K562 (cell line): Measurements from ENCODE around the gene FLT1. TPM values are rescaled to one million over a fixed set of nuclear protein-coding genes. Genes with fewer than 3 reads are reported as not detected.

Experiments used
- ATAC-seq: fragments of 200-7000 bp; cut with Tn5 transposase; 3 replicates; pipeline ENCODE4 v1.9.1; 2020; ENCODE audit warnings: moderate library complexity
- BruUV-seq: library from RNA; stranded (reverse); fragments of 400-500 nt; replicated peaks from 2 replicates; lab custom pipeline; 2021; lab: Mats Ljungman, UMichigan
- CTCF ChIA-PET: fragments of 300-600 bp; formaldehyde crosslinking; extraction: SDS; loops from one replicate; lab custom pipeline; 2021; ENCODE audit warnings: low intra/inter-chr PET ratio; lab: Yijun Ruan, JAX
- POLR2A ChIA-PET: fragments of 300-600, 350-650 bp; sonication (Branson Sonifier 250); formaldehyde crosslinking; extraction: SDS; loops from one replicate; lab custom pipeline; 2021; ENCODE audit warnings: antibody characterized with exemption, inconsistent platforms; lab: Yijun Ruan, JAX
- DNase-seq, 4 experiments: peaks; one replicate each; pipeline versions ENCODE4 v3.0.0 to v3.0.0-alpha.2; 2011 to 2018; ENCODE audit warnings: low spot score in 3 of 4, mixed read lengths in 3 of 4; ENCODE audit errors: extremely low read depth in 1 of 4
- FAIRE-seq: peaks from 2 replicates; lab custom pipeline; 2011; peaks lifted over from hg19 to GRCh38; lab: Jason Lieb, UNC
- H2AFZ ChIP-seq: 2 replicates; pipeline ENCODE4 v1.6.0; 2011; ENCODE audit warnings: low read depth, low read length, control low read depth, inconsistent platforms
- H3K27ac ChIP-seq: fragments of 200-600 bp; 3 replicates; pipeline ENCODE4 v1.8.0; 2011; ENCODE audit warnings: low read depth, mild to moderate bottlenecking, control low read depth, inconsistent platforms, low read length, moderate library complexity, mixed read lengths; ENCODE audit errors: extremely low read depth
- H3K27me3 ChIP-seq, 2 experiments: fragments of 300-600 bp in 1 of 2; 2 replicates in 1 of 2; 3 replicates in 1 of 2; pipeline versions ENCODE4 v1.6.0 to v1.8.0; 2011; ENCODE audit warnings: inconsistent platforms in 2 of 2, low read length in 2 of 2, mild to moderate bottlenecking in 1 of 2, mixed read lengths in 1 of 2, moderate library complexity in 1 of 2; ENCODE audit not compliant: control insufficient read depth in 2 of 2, insufficient read depth in 2 of 2
- H3K36me3 ChIP-seq: fragments of 300-600 bp; 3 replicates; pipeline ENCODE4 v1.8.0; 2011; ENCODE audit warnings: mild to moderate bottlenecking, low read length, inconsistent platforms; ENCODE audit not compliant: control insufficient read depth, insufficient read depth
- H3K4me1 ChIP-seq, 2 experiments: fragments of 200-600 bp in 1 of 2; replicated peaks in 1 of 2; 2 replicates in 1 of 2; 3 replicates in 1 of 2; pipeline versions ENCODE4 v1.5.1 to v1.8.0; 2011; ENCODE audit warnings: inconsistent platforms in 2 of 2, low read length in 2 of 2, mild to moderate bottlenecking in 1 of 2, mixed read lengths in 1 of 2, moderate library complexity in 1 of 2; ENCODE audit not compliant: control insufficient read depth in 2 of 2, insufficient read depth in 2 of 2
- H3K4me2 ChIP-seq: 2 replicates; pipeline ENCODE4 v1.6.1; 2011; ENCODE audit warnings: low read length, control low read depth, inconsistent platforms, mixed read lengths; ENCODE audit not compliant: insufficient read depth
- H3K4me3 ChIP-seq: fragments of 200-600 bp; sonication (generic), shearing (Covaris generic); 2 replicates; pipeline ENCODE4 v1.5.1; 2016; ENCODE audit warnings: control low read depth, inconsistent platforms
- H3K79me2 ChIP-seq: fragments of 200-600 bp; 3 replicates; pipeline ENCODE4 v1.8.0; 2011; ENCODE audit warnings: low read length, inconsistent platforms; ENCODE audit not compliant: control insufficient read depth, insufficient read depth
- H3K9ac ChIP-seq, 2 experiments: 2 replicates each; pipeline versions ENCODE4 v1.6.0 to v1.6.1; 2011; ENCODE audit warnings: low read depth in 2 of 2, low read length in 2 of 2, control low read depth in 1 of 2, inconsistent platforms in 1 of 2, mild to moderate bottlenecking in 1 of 2, mixed read lengths in 1 of 2; ENCODE audit not compliant: insufficient read depth in 1 of 2
- H3K9me1 ChIP-seq: one replicate; pipeline ENCODE4 v1.6.0; 2011; ENCODE audit warnings: inconsistent platforms, mild to moderate bottlenecking, low read length, moderate library complexity; ENCODE audit not compliant: control insufficient read depth, insufficient read depth
- H3K9me3 ChIP-seq: replicated peaks from 2 replicates; pipeline ENCODE4 v1.5.1; 2011; ENCODE audit warnings: low read depth, low read length, inconsistent platforms; ENCODE audit not compliant: control insufficient read depth, insufficient read depth
- H4K20me1 ChIP-seq: replicated peaks from 2 replicates; pipeline ENCODE4 v1.6.1; 2011; ENCODE audit warnings: low read length, inconsistent platforms, mixed read lengths; ENCODE audit not compliant: control insufficient read depth, insufficient read depth
- BHLHE40 ChIP-seq: IDR thresholded peaks from 2 replicates; pipeline ENCODE4 v1.6.1; 2011; ENCODE audit warnings: low read length, improper control_type of control experiment
- FOSL1 ChIP-seq: fragments of 200-800 bp; sonication (Bioruptor generic); conservative IDR thresholded peaks from 2 replicates; pipeline ENCODE4 v1.6.1; 2016; ENCODE audit warnings: missing genetic modification characterization, missing compliant biosample characterization
- HMG20B ChIP-seq: fragments of 250-450 bp; sonication (Bioruptor Pico); IDR thresholded peaks from 2 replicates; pipeline ENCODE4 v1.5.0; 2021; ENCODE audit warnings: mild to moderate bottlenecking
- MTA2 ChIP-seq: fragments of 450-650 bp; IDR thresholded peaks from 2 replicates; pipeline ENCODE4 v1.6.1; 2016; ENCODE audit warnings: low read depth
- NFXL1 ChIP-seq: fragments of 450-650 bp; formaldehyde crosslinking; IDR thresholded peaks from 2 replicates; pipeline ENCODE4 v1.4.0; 2021; ENCODE audit warnings: mild to moderate bottlenecking
- PHB ChIP-seq: fragments of 250-450 bp; sonication (Bioruptor Pico); IDR thresholded peaks from 2 replicates; pipeline ENCODE4 v1.5.0; 2021
- TCF7 ChIP-seq: sonication (generic); IDR thresholded peaks from 2 replicates; pipeline ENCODE4 v1.6.1; 2016; ENCODE audit warnings: antibody characterized with exemption, borderline replicate concordance
- U2AF1 ChIP-seq: fragments of 200-400 bp; formaldehyde crosslinking; optimal IDR thresholded peaks from 2 replicates; pipeline ENCODE3; 2017; ENCODE audit warnings: mild to moderate bottlenecking, low read depth, low read length, moderate library complexity
- ZNF140 ChIP-seq: fragments of 250-450 bp; sonication (Bioruptor Pico); IDR thresholded peaks from 2 replicates; pipeline ENCODE4 v1.8.0; 2021; ENCODE audit warnings: moderate library complexity, mild to moderate bottlenecking, inconsistent platforms
- ZNF79 ChIP-seq: fragments of 250-450 bp; sonication (Bioruptor Pico); IDR thresholded peaks from 2 replicates; pipeline ENCODE4 v1.4.0; 2020; ENCODE audit warnings: low read depth, mild to moderate bottlenecking, moderate library complexity
- WGBS: fragments of 100-300 bp; shearing (Covaris generic); methylation state at CpG from one replicate; pipeline ENCODE4 v1.1.6; 2016; ENCODE audit warnings: low coverage, mixed read lengths; ENCODE audit not compliant: insufficient coverage; ENCODE audit errors: missing lambda C conversion rate; 5-methylcytosine and 5-hydroxymethylcytosine counted together
- in situ Hi-C: fragments of 300-500 bp; cut with MboI; formaldehyde crosslinking; loops from 4 replicates; pipeline ENCODE4 v1.15.0; 2018; ENCODE audit warnings: inconsistent platforms, mixed read lengths
- intact Hi-C: fragments of 100-400 bp; cut with micrococcal nuclease; formaldehyde crosslinking; loops from 2 replicates; pipeline ENCODE4 v1.14.2; 2022
- polyA plus RNA-seq, 8 experiments: library from polyadenylated mRNA; depleted of rRNA in 4 of 8; stranded (reverse) in 5 of 8; unstranded in 3 of 8; fragments of >200 nt; fragmentation: Nextera tagmentation in 2 of 8; fragmentation: Illumina TruSeq in 1 of 8; extraction: Ambion mirVana in 2 of 8; extraction: Trizol in 1 of 8; gene quantifications; 2 replicates each; pipeline versions ENCODE4 v1.2.1 to v1.2.3, GENCODE V29; 2011 to 2014; ENCODE audit warnings: inconsistent platforms in 1 of 8, missing spikeins in 1 of 8
- total RNA-seq, 7 experiments: library from RNA; depleted of rRNA in 6 of 7; stranded (reverse); fragments of >200 nt in 6 of 7; fragmentation: Illumina TruSeq in 2 of 7; extraction: Trizol in 2 of 7; gene quantifications; 2 replicates each; pipeline versions ENCODE4 v1.2.1 to v1.2.3, GENCODE V29; 2011 to 2021; ENCODE audit warnings: low replicate concordance in 1 of 7
- TF ChIP-seq, protein P1 (sequence below): fragments of 250-450 bp; sonication (Bioruptor Pico); IDR thresholded peaks from 2 replicates; pipeline ENCODE4 v1.6.1; 2021; ENCODE audit warnings: mild to moderate bottlenecking
- TF ChIP-seq, protein P2 (sequence below): fragments of 250-450 bp; sonication (Bioruptor Pico); IDR thresholded peaks from 2 replicates; pipeline ENCODE4 v1.8.0; 2021; ENCODE audit warnings: borderline replicate concordance, mild to moderate bottlenecking, moderate library complexity; ENCODE audit not compliant: poor library complexity, severe bottlenecking
- TF ChIP-seq, protein P3 (sequence below): fragments of 150-350 bp; IDR thresholded peaks from 2 replicates; pipeline ENCODE4 v1.6.1; 2014; ENCODE audit warnings: low read depth, mild to moderate bottlenecking, low read length, borderline replicate concordance

FLT1 gene
- total and polyA plus RNA-seq, 9 of the 15 experiments (the other 6 are each of a cell fraction or from before 2014, with no cell fraction given) = 0.01 to 2.0 (median 0.22) TPM

DNA sequence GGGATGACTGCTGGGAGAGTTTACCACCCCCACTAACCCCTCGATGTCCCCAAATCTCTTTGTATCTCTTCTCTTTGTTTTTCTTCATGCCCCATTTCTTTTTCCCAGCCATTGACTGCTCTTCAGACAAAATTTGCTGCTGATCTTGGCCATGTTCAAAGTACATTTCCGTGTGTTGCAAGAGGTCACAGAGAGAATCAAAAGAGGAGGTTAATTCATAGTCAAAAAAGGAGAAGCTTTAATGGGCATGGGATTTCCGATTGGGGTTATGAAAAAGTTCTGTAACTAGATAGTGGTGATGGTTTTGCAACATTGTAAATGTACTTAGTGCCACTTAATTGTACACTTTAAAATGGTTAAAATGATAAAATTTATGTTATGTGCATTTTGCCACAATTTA, 121.1 kb downstream of the FLT1 start:
- Histone ChIP-seq H3K4me1 (peaks cover 0 to 10% of the 10 kb centered on the region in 2 experiments; a peak in 3 of 5 replicates), H3K4me2 (no peak overlapping the region), H3K79me2 (no peaks in the 10 kb centered on the region), H3K27me3 (no peaks in the 10 kb centered on the region), H3K4me3 (no peak overlapping the region), H3K9ac (no peak overlapping the region)
- 14% methylated on average over 3 of the region's 3 CpGs for WGBS
- FAIRE-seq = no peak
- ATAC-seq = no peak
- TF ChIP-seq ZNF79 (CRISPR knock-in tag) = no peak
- TF ChIP-seq, protein P1, sequence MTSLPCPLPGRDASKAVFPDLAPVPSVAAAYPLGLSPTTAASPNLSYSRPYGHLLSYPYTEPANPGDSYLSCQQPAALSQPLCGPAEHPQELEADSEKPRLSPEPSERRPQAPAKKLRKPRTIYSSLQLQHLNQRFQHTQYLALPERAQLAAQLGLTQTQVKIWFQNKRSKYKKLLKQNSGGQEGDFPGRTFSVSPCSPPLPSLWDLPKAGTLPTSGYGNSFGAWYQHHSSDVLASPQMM (CRISPR knock-in tag) = no peak
- TF ChIP-seq PHB (CRISPR knock-in tag) = no peak
- TF ChIP-seq FOSL1 (tag) = no peak
- no peak for TF ChIP-seq U2AF1
- no peak for TF ChIP-seq ZNF140 (CRISPR knock-in tag)
- TF ChIP-seq BHLHE40 = no peak
- no peak for TF ChIP-seq MTA2
- no peak for TF ChIP-seq TCF7
- TF ChIP-seq, protein P2, sequence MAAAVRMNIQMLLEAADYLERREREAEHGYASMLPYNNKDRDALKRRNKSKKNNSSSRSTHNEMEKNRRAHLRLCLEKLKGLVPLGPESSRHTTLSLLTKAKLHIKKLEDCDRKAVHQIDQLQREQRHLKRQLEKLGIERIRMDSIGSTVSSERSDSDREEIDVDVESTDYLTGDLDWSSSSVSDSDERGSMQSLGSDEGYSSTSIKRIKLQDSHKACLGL = no peak
- TF ChIP-seq, protein P3, sequence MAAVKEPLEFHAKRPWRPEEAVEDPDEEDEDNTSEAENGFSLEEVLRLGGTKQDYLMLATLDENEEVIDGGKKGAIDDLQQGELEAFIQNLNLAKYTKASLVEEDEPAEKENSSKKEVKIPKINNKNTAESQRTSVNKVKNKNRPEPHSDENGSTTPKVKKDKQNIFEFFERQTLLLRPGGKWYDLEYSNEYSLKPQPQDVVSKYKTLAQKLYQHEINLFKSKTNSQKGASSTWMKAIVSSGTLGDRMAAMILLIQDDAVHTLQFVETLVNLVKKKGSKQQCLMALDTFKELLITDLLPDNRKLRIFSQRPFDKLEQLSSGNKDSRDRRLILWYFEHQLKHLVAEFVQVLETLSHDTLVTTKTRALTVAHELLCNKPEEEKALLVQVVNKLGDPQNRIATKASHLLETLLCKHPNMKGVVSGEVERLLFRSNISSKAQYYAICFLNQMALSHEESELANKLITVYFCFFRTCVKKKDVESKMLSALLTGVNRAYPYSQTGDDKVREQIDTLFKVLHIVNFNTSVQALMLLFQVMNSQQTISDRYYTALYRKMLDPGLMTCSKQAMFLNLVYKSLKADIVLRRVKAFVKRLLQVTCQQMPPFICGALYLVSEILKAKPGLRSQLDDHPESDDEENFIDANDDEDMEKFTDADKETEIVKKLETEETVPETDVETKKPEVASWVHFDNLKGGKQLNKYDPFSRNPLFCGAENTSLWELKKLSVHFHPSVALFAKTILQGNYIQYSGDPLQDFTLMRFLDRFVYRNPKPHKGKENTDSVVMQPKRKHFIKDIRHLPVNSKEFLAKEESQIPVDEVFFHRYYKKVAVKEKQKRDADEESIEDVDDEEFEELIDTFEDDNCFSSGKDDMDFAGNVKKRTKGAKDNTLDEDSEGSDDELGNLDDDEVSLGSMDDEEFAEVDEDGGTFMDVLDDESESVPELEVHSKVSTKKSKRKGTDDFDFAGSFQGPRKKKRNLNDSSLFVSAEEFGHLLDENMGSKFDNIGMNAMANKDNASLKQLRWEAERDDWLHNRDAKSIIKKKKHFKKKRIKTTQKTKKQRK = no peak
- TF ChIP-seq NFXL1 = no peak
- no peak for TF ChIP-seq HMG20B (CRISPR knock-in tag)
- TF ChIP-seq, all 486 proteins: peak for 0
- no TSS peak for BruUV-seq
- Histone ChIP-seq H3K9me3 (no peaks in the 10 kb centered on the region), H3K36me3 (no peaks in the 10 kb centered on the region), H4K20me1 (no peaks in the 10 kb centered on the region), H3K27ac (no peak overlapping the region), H2AFZ (no peak overlapping the region), H3K9me1 (no peaks in the 10 kb centered on the region)
- DNase-seq = no peak
- POLR2A ChIA-PET = no interaction called here
- in situ Hi-C loops = no loop called here
- intact Hi-C loops = no loop called here
- CTCF ChIA-PET = no interaction called here
